Thyroid gland (tissue), 4 donors: Measurements from ENCODE around the gene MEX3D. TPM values are rescaled to one million over a fixed set of nuclear protein-coding genes. Genes with fewer than 3 reads are reported as not detected.

Source experiments
- DNase-seq, 2 donors: peaks; one replicate each; pipeline ENCODE4 v3.0.0-alpha.2; 2019
- H3K27ac ChIP-seq, 3 donors: fragments of 200-600 bp; sonication (generic); 1 replicate in 2 of 3; 2 replicates in 1 of 3; pipeline ENCODE4 v1.5.1; 2016 to 2019; ENCODE audit warnings: mild to moderate bottlenecking in 1 of 3, moderate library complexity in 1 of 3
- H3K27me3 ChIP-seq: fragments of 200-600 bp; sonication (generic); one replicate; pipeline ENCODE4 v1.5.1; 2019
- H3K36me3 ChIP-seq, 2 donors: fragments of 200-600 bp; sonication (generic); one replicate each; pipeline ENCODE4 v1.5.1; 2016 to 2019
- H3K4me1 ChIP-seq, 2 donors: fragments of 200-600 bp; sonication (generic); one replicate each; pipeline ENCODE4 v1.5.1; 2017 to 2019
- H3K4me3 ChIP-seq, 3 donors: fragments of 200-600 bp; sonication (generic); replicated peaks in 1 of 3; 1 replicate in 2 of 3; 2 replicates in 1 of 3; pipeline ENCODE4 v1.5.1; 2016; ENCODE audit warnings: mild to moderate bottlenecking in 1 of 3
- H3K9me3 ChIP-seq: fragments of 200-600 bp; sonication (generic); one replicate; pipeline ENCODE4 v1.5.1; 2017
- CTCF ChIP-seq, 6 experiments: fragments of 200-600 bp in 3 of 6; fragments of 450-650 bp in 3 of 6; sonication (generic) in 3 of 6; IDR thresholded peaks; one replicate each; pipeline ENCODE4 v1.5.1; 2016 to 2019; ENCODE audit warnings: antibody characterized with exemption in 6 of 6, mild to moderate bottlenecking in 2 of 6, inconsistent platforms in 1 of 6, moderate library complexity in 1 of 6
- POLR2A ChIP-seq, 2 donors: fragments of 450-650 bp; IDR thresholded peaks; one replicate each; pipeline ENCODE4 v1.6.1; 2017; ENCODE audit warnings: antibody characterized with exemption in 2 of 2, mild to moderate bottlenecking in 2 of 2, moderate library complexity in 1 of 2
- WGBS, 2 donors: methylation state at CpG; one replicate each; pipeline ENCODE4 v1.1.5; 2017; 5-methylcytosine and 5-hydroxymethylcytosine counted together
- intact Hi-C: fragments of 100-400 bp; cut with DNase I; formaldehyde crosslinking; loops from one replicate; pipeline ENCODE4 v1.15.1; 2023
- total RNA-seq, 4 donors: library from RNA; depleted of rRNA; stranded (reverse); fragments of >200 nt; gene quantifications; one replicate each; pipeline ENCODE4 v1.2.3, GENCODE V29; 2016

MEX3D gene
- total RNA-seq, 4 donors from 2014 or later = 18.4 to 31.8 (median 26.4) TPM

GRCh38 chr19:1605236-1606137, 37.4 kb upstream of the MEX3D start, which contains the start of gene UQCR11:
TSS of gene UQCR11 (minus strand) at chr19:1605462. CDS start at chr19:1605409, 53 bp downstream.
- Histone ChIP-seq H3K4me3 (peak within 1 kb of the TSS; percentile 84 to 97 (median 93)), H3K27me3 (no peaks in the 10 kb centered on the region), H3K27ac (peak within 1 kb of the TSS; percentile 34 to 83 (median 83)), H3K36me3 (no peaks in the 10 kb centered on the region), H3K9me3 (no peaks in the 10 kb centered on the region), H3K4me1 (peaks cover 17 to 30% of the 10 kb centered on the region in 2 donors)
- peak in 4 of 6 experiments; percentile 54 to 76 (median 69) for TF ChIP-seq CTCF (IDR thresholded peaks at IDR 0.05)
- peak in 1 of 2 donors; percentile 76 for TF ChIP-seq POLR2A (IDR thresholded peaks at IDR 0.05)
- 0 to 1% methylated on average over 22 to 34 of the region's 79 CpGs for whole genome bisulfite sequencing, 2 donors
- DNase-seq = peak; percentile 95 to 96
- intact Hi-C loops = loop anchor here (2.0 kb wide), 1 partner anchor 45 kb away; no protein-coding TSS in a partner anchor

GRCh38 chr19:1602091-1602707, 34.1 kb upstream of the MEX3D start:
- TF ChIP-seq CTCF (IDR thresholded peaks at IDR 0.05) (no peak), POLR2A (IDR thresholded peaks at IDR 0.05) (no peak)
- Histone ChIP-seq H3K27me3 (no peaks in the 10 kb centered on the region), H3K4me3 (no peak overlapping the region), H3K27ac (no peak overlapping the region), H3K9me3 (no peaks in the 10 kb centered on the region), H3K4me1 (peaks cover 17 to 30% of the 10 kb centered on the region in 2 donors), H3K36me3 (peaks cover 9 to 13% of the 10 kb centered on the region in 2 donors)
- intact Hi-C loops = loop anchor here (5.0 kb wide), 1 partner anchor 35 kb away; the partner anchor contains the start of gene MEX3D
- 95% methylated on average over 20 to 21 of the region's 21 CpGs for WGBS, 2 donors
- DNase-seq = no peak

GRCh38 chr19:1601613-1602064, 33.5 kb upstream of the MEX3D start:
- TF ChIP-seq POLR2A (IDR thresholded peaks at IDR 0.05) (no peak), CTCF (IDR thresholded peaks at IDR 0.05) (no peak)
- Histone ChIP-seq H3K27me3 (no peaks in the 10 kb centered on the region), H3K27ac (no peak overlapping the region), H3K4me1 (peaks cover 17 to 30% of the 10 kb centered on the region in 2 donors), H3K36me3 (peaks cover 14% of the 10 kb centered on the region in 2 donors), H3K9me3 (no peaks in the 10 kb centered on the region), H3K4me3 (no peak overlapping the region)
- 95% methylated on average over 14 of the region's 14 CpGs for WGBS, 2 donors
- DNase-seq = no peak
- intact Hi-C loops = loop anchor here (5.0 kb wide), 1 partner anchor 34 kb away; the partner anchor contains the start of gene MEX3D

GRCh38 chr19:1599460-1599846, 31.3 kb upstream of the MEX3D start:
- WGBS, 2 donors = 93 to 97% methylated on average over 5 of the region's 15 CpGs

More at GRCh38 chr19:1599460-1599846, 31.3 kb upstream of the MEX3D start:
- intact Hi-C loops = no loop called here
- peaks cover 8 to 19% of the 10 kb centered on the region in 2 donors for H3K4me1 ChIP-seq
- no peak overlapping the region for H3K4me3 ChIP-seq
- H3K9me3 ChIP-seq = no peaks in the 10 kb centered on the region
- TF ChIP-seq POLR2A (IDR thresholded peaks at IDR 0.05) = no peak
- TF ChIP-seq CTCF (IDR thresholded peaks at IDR 0.05) = no peak
- H3K27ac ChIP-seq = no peak overlapping the region
- H3K27me3 ChIP-seq = no peaks in the 10 kb centered on the region
- H3K36me3 ChIP-seq = peaks cover 14 to 17% of the 10 kb centered on the region in 2 donors
- DNase-seq = no peak
